ENCODE results near the gene CDH4. TPM values are rescaled to one million over a fixed set of nuclear protein-coding genes. Genes with fewer than 3 reads are reported as not detected.

The CDH4 gene
- polyA plus RNA-seq, 1 donor (not counting 4 experiments of a cell fraction or from before 2014, with no cell fraction given): 2.2 TPM

GRCh38 chr20:61846741-61847419 is 594.8 kb downstream of the CDH4 start:
- no peak overlapping the region for H3K27ac ChIP-seq (ENCODE audit: control insufficient read depth, insufficient read depth, low read length)
- no peak for DNase-seq (ENCODE audit: low read depth, low spot score)
- peaks cover 28% of the 10 kb centered on the region for H3K27me3 ChIP-seq (ENCODE audit: control insufficient read depth, extremely low read depth, insufficient read depth, low read length)
- no peak for TF ChIP-seq CTCF (optimal IDR thresholded peaks at IDR 0.05 in 1 of 3, IDR thresholded peaks at IDR 0.05 in 1 of 3, conservative IDR thresholded peaks at IDR 0.05 in 1 of 3; ENCODE audit: extremely low read depth in 1 of 3, insufficient read depth in 2 of 3, low read length in 3 of 3)
- TF ChIP-seq EZH2 (IDR thresholded peaks at IDR 0.05; ENCODE audit: low read length): no peak
- H3K79me2 ChIP-seq (ENCODE audit: control insufficient read depth, insufficient read depth, low read length): no peaks in the 10 kb centered on the region
- H3K9me1 ChIP-seq (ENCODE audit: control insufficient read depth, extremely low read depth, insufficient read depth, low read length): no peaks in the 10 kb centered on the region
- no peak overlapping the region for H3K4me2 ChIP-seq (ENCODE audit: control insufficient read depth, extremely low read depth, insufficient read depth, low read depth, low read length)
- H2AFZ ChIP-seq (ENCODE audit: control insufficient read depth, low read length): no peak overlapping the region
- H3K4me1 ChIP-seq (ENCODE audit: control insufficient read depth, extremely low read depth, insufficient read depth, low read length): no peaks in the 10 kb centered on the region
- no peaks in the 10 kb centered on the region for H4K20me1 ChIP-seq (ENCODE audit: control insufficient read depth, extremely low read depth, insufficient read depth, low read length)
- H3K36me3 ChIP-seq (ENCODE audit: control insufficient read depth in 2 of 2, extremely low read depth in 1 of 2, insufficient read depth in 2 of 2, low read length in 2 of 2): no peaks in the 10 kb centered on the region
- FAIRE-seq: no peak
- dilution Hi-C loops (cut with MboI; ENCODE audit: extremely low pct_ligation_motif_present, low sequenced_read_pairs): no loop called here
- H3K9ac ChIP-seq (ENCODE audit: control insufficient read depth, extremely low read depth, insufficient read depth, low read length): no peak overlapping the region
- H3K9me3 ChIP-seq (ENCODE audit: control insufficient read depth, low read depth, low read length): no peaks in the 10 kb centered on the region
- no peak overlapping the region for H3K4me3 ChIP-seq (ENCODE audit: control insufficient read depth in 2 of 3, extremely low read depth in 1 of 3, insufficient read depth in 2 of 3, low read depth in 1 of 3, low read length in 3 of 3)

GRCh38 chr20:61847420-61847748 is 595.3 kb downstream of the CDH4 start:
- FAIRE-seq (no peak), DNase-seq (ENCODE audit: low read depth, low spot score) (no peak)
- no peaks in the 10 kb centered on the region for H3K4me1 ChIP-seq (ENCODE audit: control insufficient read depth, extremely low read depth, insufficient read depth, low read length)
- H3K9me3 ChIP-seq (ENCODE audit: control insufficient read depth, low read depth, low read length): no peaks in the 10 kb centered on the region
- H3K27ac ChIP-seq (ENCODE audit: control insufficient read depth, insufficient read depth, low read length): no peak overlapping the region
- H3K79me2 ChIP-seq (ENCODE audit: control insufficient read depth, insufficient read depth, low read length): no peaks in the 10 kb centered on the region
- dilution Hi-C loops (cut with MboI; ENCODE audit: extremely low pct_ligation_motif_present, low sequenced_read_pairs): no loop called here
- no peaks in the 10 kb centered on the region for H3K9me1 ChIP-seq (ENCODE audit: control insufficient read depth, extremely low read depth, insufficient read depth, low read length)
- peaks cover 27% of the 10 kb centered on the region for H3K27me3 ChIP-seq (ENCODE audit: control insufficient read depth, extremely low read depth, insufficient read depth, low read length)
- H3K4me2 ChIP-seq (ENCODE audit: control insufficient read depth, extremely low read depth, insufficient read depth, low read depth, low read length): no peak overlapping the region
- no peaks in the 10 kb centered on the region for H4K20me1 ChIP-seq (ENCODE audit: control insufficient read depth, extremely low read depth, insufficient read depth, low read length)
- no peak overlapping the region for H2AFZ ChIP-seq (ENCODE audit: control insufficient read depth, low read length)
- H3K9ac ChIP-seq (ENCODE audit: control insufficient read depth, extremely low read depth, insufficient read depth, low read length): no peak overlapping the region
- H3K4me3 ChIP-seq (ENCODE audit: control insufficient read depth in 2 of 3, extremely low read depth in 1 of 3, insufficient read depth in 2 of 3, low read depth in 1 of 3, low read length in 3 of 3): no peak overlapping the region
- TF ChIP-seq CTCF (optimal IDR thresholded peaks at IDR 0.05 in 1 of 3, IDR thresholded peaks at IDR 0.05 in 1 of 3, conservative IDR thresholded peaks at IDR 0.05 in 1 of 3; ENCODE audit: extremely low read depth in 1 of 3, insufficient read depth in 2 of 3, low read length in 3 of 3): no peak
- no peaks in the 10 kb centered on the region for H3K36me3 ChIP-seq (ENCODE audit: control insufficient read depth in 2 of 2, extremely low read depth in 1 of 2, insufficient read depth in 2 of 2, low read length in 2 of 2)

Measured in keratinocyte (primary cell).